NCI-H1417 treated with DMSO at 0.1 percent for 48 hours (cell line): Measurements from ENCODE around the gene DNAL1.
"Not testable (repeated sequence)": the region's sequence is repeated elsewhere in the genome, so short reads cannot be mapped to it uniquely, and the experiment has no call there.

Experiments
- DNase-seq: peaks from one replicate; lab custom pipeline; 2025; lab: John Stamatoyannopoulos, UW

DNAL1 gene

DNA sequence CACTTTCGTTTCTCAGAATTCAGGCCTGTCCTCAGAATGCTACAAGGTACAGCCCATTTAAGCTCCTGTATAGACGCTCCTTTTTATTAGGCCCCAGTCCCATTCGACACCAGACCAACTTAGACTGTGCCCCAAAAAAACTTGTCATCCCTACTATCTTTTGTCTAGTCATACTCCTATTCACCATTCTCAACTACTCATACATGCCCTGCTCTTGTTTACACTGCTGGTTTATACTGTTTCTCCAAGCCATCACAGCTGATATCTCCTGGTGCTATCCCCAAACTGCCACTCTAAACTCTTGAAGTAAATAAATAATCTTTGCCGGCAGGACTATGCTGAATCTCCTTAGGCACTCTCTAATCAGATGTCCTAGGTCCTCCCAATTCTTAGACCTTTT, 63.3 kb downstream of the DNAL1 start:
- DNase-seq: not testable (repeated sequence)

- no peak for DNase-seq
Measured at GRCh38 chr14:73709904-73710469, 65.2 kb downstream of the DNAL1 start.

DNA sequence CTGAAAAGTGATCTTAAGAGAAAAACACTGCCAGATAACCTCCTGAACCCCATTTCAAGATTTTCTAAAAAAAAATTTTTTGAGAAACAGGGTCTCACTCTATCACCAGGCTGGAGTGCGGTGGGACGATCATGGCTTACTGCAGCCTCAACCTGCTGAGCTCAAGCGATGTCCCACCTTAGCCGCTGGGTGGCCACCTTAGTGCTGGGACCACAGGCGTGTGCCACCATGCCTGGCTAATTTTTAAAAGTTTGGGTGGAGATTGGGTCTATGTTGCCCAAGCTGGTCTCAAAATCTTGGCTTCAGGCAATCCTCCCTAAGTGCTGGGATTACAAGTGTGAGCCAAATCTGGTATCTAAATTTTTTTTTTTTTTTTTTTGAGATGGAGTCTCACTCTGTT, 66.0 kb downstream of the DNAL1 start:
- no peak for DNase-seq

DNA sequence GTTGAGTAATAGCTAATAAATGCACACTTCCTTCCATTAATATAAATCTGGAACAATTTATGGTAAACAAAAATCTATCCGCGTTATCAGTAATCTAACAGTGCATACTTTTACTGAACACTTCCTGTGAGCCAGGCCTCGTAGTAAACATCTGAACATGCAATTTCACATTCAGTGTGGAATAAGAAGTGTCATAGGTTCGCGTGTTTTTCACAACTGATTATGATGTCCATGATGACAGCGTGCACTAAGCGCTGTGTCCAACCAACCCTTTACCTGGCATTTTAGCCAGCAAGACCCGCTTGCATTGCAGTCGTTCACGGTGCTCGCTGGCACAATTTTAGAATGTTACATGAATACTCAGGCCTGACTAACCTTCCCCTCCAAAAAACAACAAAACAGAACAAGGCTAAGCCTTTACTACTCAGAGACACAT, 67.3 kb downstream of the DNAL1 start:
- no peak for DNase-seq

DNA sequence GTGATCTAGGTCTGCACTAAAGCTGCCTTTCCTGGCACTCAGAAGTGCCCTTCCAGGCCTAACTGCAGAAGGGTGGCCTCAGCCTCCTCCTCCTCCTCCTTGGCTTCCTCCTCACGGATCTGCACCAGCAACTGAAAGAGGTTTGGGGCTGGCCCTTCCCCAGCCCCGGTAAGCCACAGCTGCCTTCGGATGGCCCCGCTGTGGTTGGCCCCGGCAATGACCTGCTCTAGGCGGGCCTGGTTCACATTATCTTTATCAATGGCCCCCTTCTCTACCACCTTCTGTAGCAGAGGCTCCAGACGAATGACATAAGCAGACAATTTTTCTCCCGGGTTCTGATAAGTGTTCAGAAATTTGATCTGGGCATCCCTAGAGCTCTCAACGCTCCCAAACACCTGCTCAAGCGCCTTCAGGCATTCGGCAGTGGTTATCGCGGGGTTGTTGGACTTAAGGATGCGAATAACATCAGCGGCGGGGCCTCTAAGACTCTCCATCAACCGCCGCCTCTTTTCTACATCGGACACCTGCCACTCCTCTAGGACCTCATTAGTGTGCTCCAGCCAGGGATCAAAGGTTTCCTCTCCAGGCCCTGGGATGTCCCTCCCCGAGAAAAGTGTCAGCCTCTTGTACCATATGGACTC, 67.9 kb downstream of the DNAL1 start:
- no peak for DNase-seq

DNA sequence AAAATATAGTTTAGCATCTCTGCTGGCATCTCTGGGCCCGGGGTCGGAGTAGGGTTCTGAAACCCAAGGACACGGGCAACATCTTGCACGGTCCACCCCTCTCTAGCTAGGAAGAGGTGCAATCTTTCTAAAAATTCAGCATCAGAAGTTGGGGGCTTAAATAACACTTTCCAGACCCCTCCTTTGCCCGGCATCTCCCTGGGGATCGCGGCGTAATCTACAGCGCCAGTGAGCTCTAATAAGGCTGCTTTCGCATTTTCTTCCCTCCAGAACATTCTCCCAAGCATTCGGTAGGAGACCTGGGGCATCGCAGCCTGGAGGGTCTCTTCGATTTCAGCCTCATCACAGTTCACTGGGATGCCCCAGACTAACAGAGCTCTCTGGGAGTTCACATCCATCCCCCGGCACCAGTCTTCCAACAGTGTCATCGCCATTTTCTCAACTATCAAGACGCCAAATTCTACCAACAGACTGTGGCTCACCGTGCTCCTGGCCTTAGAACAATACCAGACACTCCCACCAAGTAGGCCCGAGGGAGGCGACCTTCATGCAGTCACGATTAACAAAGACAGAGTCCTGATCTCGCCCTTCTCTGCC, 68.5 kb downstream of the DNAL1 start:
- no peak for DNase-seq

GRCh38 chr14:73713803-73714655, 69.2 kb downstream of the DNAL1 start, which contains the start of gene PNMA1:
Gene PNMA1 (minus strand): TSS chr14:73714384. CDS start chr14:73713639, 745 bp downstream.
- DNase-seq: peak; percentile 69

GRCh38 chr14:73714656-73715081, 69.9 kb downstream of the DNAL1 start:
- DNase-seq: peak; percentile 69

- DNase-seq: no peak
Measured at GRCh38 chr14:73715707-73716106, 70.9 kb downstream of the DNAL1 start.

DNA sequence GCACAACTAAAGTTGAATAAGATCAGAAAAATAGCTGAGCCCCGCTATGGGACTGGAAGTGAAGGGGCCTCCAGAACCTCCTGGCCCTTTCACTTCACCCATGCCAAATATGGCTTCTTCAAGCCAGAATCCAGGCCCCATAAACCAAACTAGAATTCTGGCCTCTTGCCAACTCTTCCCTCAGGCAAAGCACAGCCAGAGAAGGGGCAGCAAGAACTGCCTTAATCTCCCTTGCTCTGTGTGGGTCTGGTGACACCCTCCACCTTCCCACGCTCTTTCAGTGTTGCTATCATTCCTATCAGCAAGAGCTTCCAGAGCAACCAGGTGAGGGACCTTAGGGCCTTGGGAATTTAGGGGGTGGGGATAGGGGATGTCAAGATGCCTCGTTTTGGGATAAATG, 72.5 kb downstream of the DNAL1 start:
- DNase-seq: no peak

DNA sequence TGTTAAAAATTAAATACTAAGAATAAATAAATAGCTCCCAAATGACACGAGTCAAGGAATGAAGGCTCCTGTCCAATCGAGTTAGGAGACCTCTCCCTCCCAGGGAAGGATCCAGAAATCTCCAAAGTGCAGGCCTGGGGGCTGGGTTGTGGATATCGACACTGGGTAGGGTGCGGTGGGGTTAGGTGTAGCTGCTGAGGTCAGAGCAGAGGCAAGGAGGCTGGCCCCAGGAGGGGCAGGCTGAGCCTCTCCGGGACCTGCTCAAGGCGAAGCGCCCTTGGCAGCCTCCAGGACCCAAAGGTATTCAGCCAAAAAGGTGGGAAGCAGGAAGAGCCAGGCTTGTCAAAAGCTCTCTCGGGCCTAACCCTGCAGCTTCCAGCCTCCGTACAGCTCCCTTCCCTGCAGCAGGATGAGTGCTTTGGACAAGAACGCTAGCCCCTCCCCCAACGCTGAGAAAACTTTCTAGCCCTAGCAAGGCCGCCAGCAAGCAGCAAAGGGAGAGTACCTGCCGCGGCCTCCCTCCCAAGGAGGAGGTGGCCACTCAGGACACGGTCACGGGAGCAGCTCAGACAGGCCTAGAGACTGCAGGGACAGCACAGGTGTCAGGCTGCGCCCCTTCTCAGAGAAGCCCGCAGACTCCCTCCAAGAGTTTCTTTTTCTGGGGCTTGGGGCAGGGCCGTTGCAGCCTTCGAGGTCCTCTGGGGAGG, 73.1 kb downstream of the DNAL1 start:
- DNase-seq: no peak

DNA sequence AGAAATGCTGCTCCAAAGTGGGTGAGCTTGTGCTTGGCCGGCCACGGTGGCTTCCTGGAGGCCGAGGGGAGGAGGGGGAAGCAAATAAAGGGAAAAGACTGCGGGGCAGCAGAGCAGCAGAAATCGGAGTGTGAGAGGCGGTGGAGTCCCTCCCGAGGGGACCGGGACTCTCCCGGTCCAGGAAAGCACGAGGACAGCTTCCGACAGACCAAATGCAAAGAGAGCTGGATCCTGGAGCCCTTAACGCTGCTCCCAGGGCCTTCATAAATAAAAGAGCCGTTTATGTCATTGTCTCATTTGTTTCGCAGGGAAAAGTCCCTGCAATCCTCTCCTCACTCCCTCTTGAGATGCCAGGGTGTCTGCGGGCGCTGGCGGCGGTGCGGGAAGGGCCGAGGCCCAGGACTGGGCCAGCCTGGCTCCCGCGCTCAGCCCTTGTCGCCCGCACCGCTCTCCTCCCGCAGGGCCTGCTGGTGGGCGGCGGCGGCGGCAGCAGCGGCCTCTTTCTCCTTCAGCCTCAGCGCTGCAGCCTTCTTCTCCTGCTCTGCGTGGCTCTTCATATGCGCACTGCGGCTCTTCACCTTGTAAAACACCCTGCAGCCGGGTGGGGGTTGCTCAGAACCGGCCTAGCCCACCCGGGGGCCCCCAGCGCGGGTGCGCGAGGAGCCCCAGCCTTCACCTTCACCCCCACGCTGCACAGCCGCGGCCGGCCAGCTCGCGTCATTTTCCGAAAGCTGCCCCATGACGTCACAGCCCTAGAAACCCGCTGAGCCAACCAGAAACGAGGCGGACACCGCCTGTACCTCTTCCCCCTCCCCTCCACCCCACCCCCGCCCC, 73.8 kb downstream of the DNAL1 start:
- no peak for DNase-seq

GRCh38 chr14:73719361-73719760, 74.6 kb downstream of the DNAL1 start:
- DNase-seq: no peak

DNA sequence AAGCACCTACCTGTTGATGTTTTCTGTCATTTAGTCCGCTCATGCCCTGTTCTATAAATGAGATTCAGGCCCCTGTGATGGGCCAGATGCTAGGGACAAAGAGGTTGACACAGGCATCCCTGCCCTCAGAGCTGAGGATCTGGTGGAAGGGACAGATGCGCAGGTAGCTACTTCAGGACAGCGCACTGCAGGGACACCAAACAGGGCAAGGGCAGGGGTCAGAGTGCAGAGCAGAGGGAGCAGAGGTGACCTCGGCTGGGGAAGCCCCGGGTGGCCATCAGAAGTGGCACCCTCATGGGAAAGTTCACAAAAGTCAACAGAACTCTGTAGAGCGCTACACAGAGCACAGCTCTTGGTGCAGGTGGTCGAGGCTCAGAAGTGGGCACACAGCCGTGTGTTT, 75.0 kb downstream of the DNAL1 start:
- DNase-seq: no peak

DNA sequence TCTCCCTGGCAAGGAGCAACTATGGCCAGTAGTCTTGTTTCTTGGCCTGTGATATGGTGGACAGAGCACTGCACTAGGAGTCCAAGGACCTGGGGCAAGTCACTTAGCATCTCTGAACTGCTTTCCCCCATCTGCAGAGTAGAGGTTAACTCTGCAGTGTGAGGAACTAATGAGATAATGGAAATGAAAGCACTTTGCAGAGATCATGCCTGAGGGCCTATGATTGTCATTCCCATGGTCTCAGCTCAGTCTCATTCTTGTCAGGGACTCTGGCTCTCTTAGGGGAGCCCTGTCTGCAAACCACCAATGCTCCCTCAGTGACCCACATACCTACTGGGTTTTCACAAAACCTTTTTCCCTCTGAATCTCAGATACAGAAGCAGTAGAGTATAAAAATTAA, 75.8 kb downstream of the DNAL1 start:
- no peak for DNase-seq

DNA sequence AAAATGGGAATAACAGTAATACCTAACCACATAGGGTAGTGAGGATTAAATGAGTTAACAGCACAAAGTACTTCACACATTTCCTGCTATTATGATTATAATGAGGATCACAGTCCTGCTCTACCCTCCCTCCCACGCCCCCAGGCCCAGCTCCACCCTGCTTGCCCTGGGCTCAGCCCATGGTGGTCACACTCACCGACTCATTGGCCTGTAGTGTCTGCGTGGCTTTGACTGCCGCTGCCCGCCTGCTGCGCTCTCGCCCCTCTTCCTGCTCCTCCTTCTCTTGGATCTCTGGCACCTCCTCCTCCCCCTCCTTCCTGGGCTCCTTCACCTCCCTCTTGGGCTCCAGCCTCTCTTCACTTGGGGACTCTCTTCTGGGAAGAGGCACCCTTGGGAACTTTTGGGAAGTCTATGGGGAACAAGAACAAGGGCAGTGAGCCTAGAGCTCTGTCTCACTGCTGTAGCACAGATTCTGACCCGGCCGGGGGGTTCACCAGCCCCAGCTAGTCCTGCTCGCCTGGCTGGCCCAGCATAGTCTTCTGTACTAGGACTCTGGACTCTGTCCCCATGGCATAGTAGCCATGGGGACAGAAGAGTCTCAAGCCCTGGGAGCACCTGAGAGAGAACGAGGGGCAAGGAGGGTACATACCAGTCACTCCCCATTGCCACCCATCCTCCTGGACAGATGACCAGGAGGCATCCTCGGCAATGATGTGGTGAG, 76.5 kb downstream of the DNAL1 start:
- no peak for DNase-seq

GRCh38 chr14:73722581-73722980, 77.8 kb downstream of the DNAL1 start:
- no peak for DNase-seq

DNA sequence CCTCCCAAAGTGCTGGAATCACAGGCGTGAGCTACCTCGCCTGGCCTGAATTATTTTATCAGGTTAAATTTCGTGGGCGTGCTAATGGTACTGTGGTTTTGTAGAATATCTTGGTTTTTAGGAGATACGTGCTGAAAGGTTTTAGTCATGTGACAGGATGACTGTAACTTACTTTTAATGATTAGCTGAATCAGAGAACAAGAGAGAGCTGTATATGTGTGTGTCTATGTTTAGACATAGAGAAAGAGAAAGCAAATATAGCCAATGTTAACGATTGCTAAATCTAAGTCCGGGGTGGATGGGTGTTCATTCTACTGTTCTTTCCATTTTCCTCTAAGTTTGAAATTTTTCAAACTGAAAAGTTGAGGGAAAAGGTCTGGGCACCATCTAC, 78.6 kb downstream of the DNAL1 start:
- DNase-seq: no peak

- no peak for DNase-seq
Measured at GRCh38 chr14:73723797-73724661, 79.2 kb downstream of the DNAL1 start.
